ENCODE data around the gene IGSF21.
A peak's percentile ranks its signal among the peaks of the same experiment; 100 is the strongest.

Gene IGSF21

GRCh38 chr1:18243503-18244175 lies 136.0 kb downstream of the IGSF21 start:
- H3K4me3 ChIP-seq (ENCODE audit: low read depth, low read length) = no peak overlapping the region
- DNase-seq (ENCODE audit: low read depth) = no peak
- no peak for TF ChIP-seq CTCF (IDR thresholded peaks at IDR 0.05; ENCODE audit: insufficient read depth, low read depth, low read length, missing control alignments)

GRCh38 chr1:18244762-18245161 lies 137.2 kb downstream of the IGSF21 start:
- H3K4me3 ChIP-seq (ENCODE audit: low read depth, low read length) = no peak overlapping the region
- no peak for DNase-seq (ENCODE audit: low read depth)
- no peak for TF ChIP-seq CTCF (IDR thresholded peaks at IDR 0.05; ENCODE audit: insufficient read depth, low read depth, low read length, missing control alignments)

- no peak for DNase-seq (ENCODE audit: low read depth)
- no peak overlapping the region for H3K4me3 ChIP-seq (ENCODE audit: low read depth, low read length)
- no peak for TF ChIP-seq CTCF (IDR thresholded peaks at IDR 0.05; ENCODE audit: insufficient read depth, low read depth, low read length, missing control alignments)
These were observed 138.0 kb downstream of the IGSF21 start for GRCh38 chr1:18245647-18246046.

GRCh38 chr1:18246543-18246942 lies 138.9 kb downstream of the IGSF21 start:
- H3K4me3 ChIP-seq (ENCODE audit: low read depth, low read length) = no peak overlapping the region
- no peak for DNase-seq (ENCODE audit: low read depth)
- TF ChIP-seq CTCF (IDR thresholded peaks at IDR 0.05; ENCODE audit: insufficient read depth, low read depth, low read length, missing control alignments) = peak; percentile 19

- no peak overlapping the region for H3K4me3 ChIP-seq (ENCODE audit: low read depth, low read length)
- DNase-seq (ENCODE audit: low read depth) = no peak
- TF ChIP-seq CTCF (IDR thresholded peaks at IDR 0.05; ENCODE audit: insufficient read depth, low read depth, low read length, missing control alignments) = no peak
These were observed 139.6 kb downstream of the IGSF21 start for GRCh38 chr1:18247151-18247550.

GRCh38 chr1:18249631-18250030 lies 142.0 kb downstream of the IGSF21 start:
- DNase-seq (ENCODE audit: low read depth) = no peak
- TF ChIP-seq CTCF (IDR thresholded peaks at IDR 0.05; ENCODE audit: insufficient read depth, low read depth, low read length, missing control alignments) = no peak

GRCh38 chr1:18253093-18253492 lies 145.5 kb downstream of the IGSF21 start:
- TF ChIP-seq CTCF (IDR thresholded peaks at IDR 0.05; ENCODE audit: insufficient read depth, low read depth, low read length, missing control alignments) = no peak
- DNase-seq (ENCODE audit: low read depth) = no peak
- no peak overlapping the region for H3K4me3 ChIP-seq (ENCODE audit: low read depth, low read length)

More at GRCh38 chr1:18249631-18250030, 142.0 kb downstream of the IGSF21 start:
- H3K4me3 ChIP-seq (ENCODE audit: low read depth, low read length) = no peak overlapping the region

All from GM12865 (cell line).